Measurements from ENCODE around the gene PVALEF.

- TF ChIP-seq CTCF (IDR thresholded peaks at IDR 0.05) (no peak), POLR2A (IDR thresholded peaks at IDR 0.05) (no peak)
These were observed 27.2 kb downstream of the PVALEF start for GRCh38 chr17:81192386-81193050.

Measured in gastroesophageal sphincter (tissue), 3 donors.